K562 (cell line): ENCODE results near the gene RFLNA. TPM values are rescaled to one million over a fixed set of nuclear protein-coding genes. Genes with fewer than 3 reads are reported as not detected.

Experiments
- ARNT ChIP-seq, 2 experiments: fragments of 450-650 bp; IDR thresholded peaks; 2 replicates each; pipeline ENCODE4 v1.6.1; 2016; ENCODE audit warnings: mild to moderate bottlenecking in 1 of 2
- CBX1 ChIP-seq: sonication (generic); IDR thresholded peaks from 2 replicates; pipeline ENCODE4 v1.6.1; 2016; ENCODE audit warnings: antibody characterized with exemption, low read depth, mild to moderate bottlenecking
- CXXC5 ChIP-seq: fragments of 250-450 bp; sonication (Bioruptor Pico); IDR thresholded peaks from 2 replicates; pipeline ENCODE4 v1.8.0; 2022; ENCODE audit warnings: inconsistent platforms, mild to moderate bottlenecking, moderate library complexity
- E2F1 ChIP-seq: sonication (generic); formaldehyde crosslinking; IDR thresholded peaks from 2 replicates; pipeline ENCODE4 v1.8.1; 2023; ENCODE audit warnings: mild to moderate bottlenecking, missing genetic modification reagents, moderate library complexity
- EZH2 ChIP-seq: IDR thresholded peaks from 2 replicates; pipeline ENCODE4 v1.6.1; 2012; ENCODE audit warnings: low read depth, mild to moderate bottlenecking, inconsistent platforms, low read length, borderline replicate concordance
- GTF2F1 ChIP-seq: IDR thresholded peaks from 2 replicates; pipeline ENCODE4 v1.6.1; 2011; ENCODE audit warnings: low read depth, low read length, improper control_type of control experiment
- NCOA2 ChIP-seq, 2 experiments: fragments of 450-650 bp; IDR thresholded peaks; 2 replicates each; pipeline ENCODE4 v1.6.1; 2018; ENCODE audit warnings: mild to moderate bottlenecking in 2 of 2, moderate library complexity in 1 of 2; ENCODE audit not compliant: partially characterized antibody in 2 of 2
- NCOA4 ChIP-seq: fragments of 450-650 bp; IDR thresholded peaks from 2 replicates; pipeline ENCODE4 v1.6.1; 2018; ENCODE audit warnings: mild to moderate bottlenecking; ENCODE audit not compliant: partially characterized antibody
- NFATC3 ChIP-seq: fragments of 450-650 bp; IDR thresholded peaks from 2 replicates; pipeline ENCODE4 v1.6.1; 2017; ENCODE audit warnings: mild to moderate bottlenecking
- NFRKB ChIP-seq: fragments of 450-650 bp; IDR thresholded peaks from 2 replicates; pipeline ENCODE4 v1.6.1; 2016; ENCODE audit warnings: low read depth
- PATZ1 ChIP-seq: fragments of 250-450 bp; sonication (Bioruptor Pico); IDR thresholded peaks from 2 replicates; pipeline ENCODE4 v1.5.0; 2020; ENCODE audit warnings: mild to moderate bottlenecking, borderline replicate concordance
- PHF21A ChIP-seq: fragments of 450-650 bp; IDR thresholded peaks from 2 replicates; pipeline ENCODE4 v1.6.1; 2017; ENCODE audit warnings: low read depth, borderline replicate concordance
- POLR2B ChIP-seq: fragments of 450-650 bp; IDR thresholded peaks from 2 replicates; pipeline ENCODE4 v1.6.1; 2018; ENCODE audit warnings: low read depth; ENCODE audit not compliant: partially characterized antibody
- POLR3G ChIP-seq: IDR thresholded peaks from 2 replicates; pipeline ENCODE4 v1.6.1; 2011; ENCODE audit not compliant: insufficient read length, insufficient replicate concordance; ENCODE audit errors: extremely low read depth
- PURB ChIP-seq: sonication (generic); formaldehyde crosslinking; IDR thresholded peaks from 2 replicates; pipeline ENCODE4 v1.9.0; 2021; ENCODE audit warnings: low read depth, mild to moderate bottlenecking, missing genetic modification reagents
- RBM15 ChIP-seq: fragments of 200-400 bp; formaldehyde crosslinking; IDR thresholded peaks from 2 replicates; pipeline ENCODE4 v1.6.1; 2018; ENCODE audit warnings: mild to moderate bottlenecking, low read length, moderate library complexity; ENCODE audit not compliant: insufficient read depth
- SNAPC5 ChIP-seq: fragments of 250-450 bp; sonication (Bioruptor Pico); IDR thresholded peaks from 2 replicates; pipeline ENCODE4 v1.8.0; 2021; ENCODE audit warnings: moderate library complexity, mild to moderate bottlenecking, inconsistent platforms
- SREBF2 ChIP-seq: sonication (generic); formaldehyde crosslinking; IDR thresholded peaks from 2 replicates; pipeline ENCODE4 v1.4.0; 2020; ENCODE audit warnings: mild to moderate bottlenecking, missing genetic modification reagents
- TARDBP ChIP-seq: fragments of 450-650 bp; IDR thresholded peaks from 2 replicates; pipeline ENCODE4 v1.6.1; 2016
- TRIM25 ChIP-seq: fragments of 450-650 bp; IDR thresholded peaks from 2 replicates; pipeline ENCODE4 v1.7.0; 2016; ENCODE audit warnings: borderline replicate concordance
- TSC22D4 ChIP-seq: fragments of 450-650 bp; IDR thresholded peaks from 2 replicates; pipeline ENCODE4 v1.6.1; 2016; ENCODE audit warnings: missing genetic modification characterization, missing biosample characterization, control low read depth
- U2AF2 ChIP-seq: fragments of 200-400 bp; formaldehyde crosslinking; optimal IDR thresholded peaks from 2 replicates; pipeline ENCODE3; 2017; ENCODE audit warnings: low read depth, mild to moderate bottlenecking, low read length
- WHSC1 ChIP-seq: IDR thresholded peaks from one replicate; pipeline ENCODE4 v1.6.1; 2012; ENCODE audit warnings: low read length, control low read depth, inconsistent platforms
- ZFP1 ChIP-seq: fragments of 450-650 bp; formaldehyde crosslinking; IDR thresholded peaks from 2 replicates; pipeline ENCODE4 v1.4.0; 2020; ENCODE audit warnings: mild to moderate bottlenecking, mixed read lengths
- ZNF3 ChIP-seq: fragments of 250-450 bp; sonication (Bioruptor Pico); IDR thresholded peaks from 2 replicates; pipeline ENCODE4 v1.5.0; 2021; ENCODE audit warnings: mild to moderate bottlenecking, moderate library complexity
- ZNF408 ChIP-seq: fragments of 250-450 bp; sonication (Bioruptor Pico); IDR thresholded peaks from 2 replicates; pipeline ENCODE4 v1.4.0; 2020; ENCODE audit warnings: low read depth, mild to moderate bottlenecking, moderate library complexity
- ZZZ3 ChIP-seq: fragments of 450-650 bp; IDR thresholded peaks from 2 replicates; pipeline ENCODE4 v1.6.1; 2016; ENCODE audit warnings: antibody characterized with exemption, mild to moderate bottlenecking, moderate library complexity
- polyA plus RNA-seq, 8 experiments: library from polyadenylated mRNA; depleted of rRNA in 4 of 8; stranded (reverse) in 5 of 8; unstranded in 3 of 8; fragments of >200 nt; fragmentation: Nextera tagmentation in 2 of 8; fragmentation: Illumina TruSeq in 1 of 8; extraction: Ambion mirVana in 2 of 8; extraction: Trizol in 1 of 8; gene quantifications; 2 replicates each; pipeline versions ENCODE4 v1.2.1 to v1.2.3, GENCODE V29; 2011 to 2014; ENCODE audit warnings: inconsistent platforms in 1 of 8, missing spikeins in 1 of 8
- total RNA-seq, 7 experiments: library from RNA; depleted of rRNA in 6 of 7; stranded (reverse); fragments of >200 nt in 6 of 7; fragmentation: Illumina TruSeq in 2 of 7; extraction: Trizol in 2 of 7; gene quantifications; 2 replicates each; pipeline versions ENCODE4 v1.2.1 to v1.2.3, GENCODE V29; 2011 to 2021; ENCODE audit warnings: low replicate concordance in 1 of 7

Gene RFLNA
- total and polyA plus RNA-seq, 9 of the 15 experiments (the other 6 are each of a cell fraction or from before 2014, with no cell fraction given): not detected

GRCh38 chr12:124352839-124353238, 57.9 kb downstream of the RFLNA start (continued):
- TF ChIP-seq NFATC3: no peak
- TF ChIP-seq NFRKB: no peak
- TF ChIP-seq TSC22D4: no peak
- TF ChIP-seq SREBF2 (CRISPR knock-in tag): no peak
- no peak for TF ChIP-seq ARNT (IDR thresholded peaks at IDR 0.05)
- no peak for TF ChIP-seq TARDBP
- TF ChIP-seq ZFP1 (CRISPR knock-in tag): no peak
- TF ChIP-seq NCOA2 (IDR thresholded peaks at IDR 0.05; ENCODE audit: partially characterized antibody in 2 of 2): no peak
- TF ChIP-seq CBX1: no peak
- TF ChIP-seq ZNF3 (CRISPR knock-in tag): no peak
- TF ChIP-seq PATZ1 (CRISPR knock-in tag): no peak
- TF ChIP-seq PHF21A: no peak
- no peak for TF ChIP-seq ZNF408 (CRISPR knock-in tag)
- no peak for TF ChIP-seq PURB (CRISPR knock-in tag)
- no peak for TF ChIP-seq ZZZ3
- no peak for TF ChIP-seq TRIM25
- TF ChIP-seq EZH2: no peak
- TF ChIP-seq NCOA4: no peak
- no peak for TF ChIP-seq RBM15
- peak; percentile 48; the same call in 1 of the 2 replicates for TF ChIP-seq CXXC5 (CRISPR knock-in tag)
- no peak for TF ChIP-seq GTF2F1
- no peak for TF ChIP-seq U2AF2
- TF ChIP-seq WHSC1: no peak
- TF ChIP-seq POLR3G: no peak
- TF ChIP-seq E2F1 (CRISPR knock-in tag): no peak
- TF ChIP-seq POLR2B: no peak
- no peak for TF ChIP-seq SNAPC5 (CRISPR knock-in tag)
